Measurements from ENCODE around the gene SLC35D2.
"Not testable (repeated sequence)": the region's sequence is repeated elsewhere in the genome, so short reads cannot be mapped to it uniquely, and the experiment has no call there.

The SLC35D2 gene

DNA sequence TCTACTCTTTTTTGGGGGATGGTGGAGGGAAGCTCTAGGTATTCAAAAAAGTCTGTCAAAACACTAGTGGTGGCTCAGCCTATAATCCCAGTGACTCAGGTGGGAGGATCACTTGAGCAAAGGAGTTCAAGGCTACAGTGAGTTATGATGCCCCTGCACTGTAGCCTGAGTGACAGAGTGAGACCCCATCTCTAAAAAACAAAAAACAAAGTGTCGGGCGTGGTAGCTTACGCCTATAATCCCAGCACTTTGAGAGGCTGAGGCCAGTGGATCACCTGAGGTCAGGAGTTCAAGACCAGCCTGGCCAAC lies 15.8 kb upstream of the SLC35D2 start:
- no peak for DNase-seq

DNA sequence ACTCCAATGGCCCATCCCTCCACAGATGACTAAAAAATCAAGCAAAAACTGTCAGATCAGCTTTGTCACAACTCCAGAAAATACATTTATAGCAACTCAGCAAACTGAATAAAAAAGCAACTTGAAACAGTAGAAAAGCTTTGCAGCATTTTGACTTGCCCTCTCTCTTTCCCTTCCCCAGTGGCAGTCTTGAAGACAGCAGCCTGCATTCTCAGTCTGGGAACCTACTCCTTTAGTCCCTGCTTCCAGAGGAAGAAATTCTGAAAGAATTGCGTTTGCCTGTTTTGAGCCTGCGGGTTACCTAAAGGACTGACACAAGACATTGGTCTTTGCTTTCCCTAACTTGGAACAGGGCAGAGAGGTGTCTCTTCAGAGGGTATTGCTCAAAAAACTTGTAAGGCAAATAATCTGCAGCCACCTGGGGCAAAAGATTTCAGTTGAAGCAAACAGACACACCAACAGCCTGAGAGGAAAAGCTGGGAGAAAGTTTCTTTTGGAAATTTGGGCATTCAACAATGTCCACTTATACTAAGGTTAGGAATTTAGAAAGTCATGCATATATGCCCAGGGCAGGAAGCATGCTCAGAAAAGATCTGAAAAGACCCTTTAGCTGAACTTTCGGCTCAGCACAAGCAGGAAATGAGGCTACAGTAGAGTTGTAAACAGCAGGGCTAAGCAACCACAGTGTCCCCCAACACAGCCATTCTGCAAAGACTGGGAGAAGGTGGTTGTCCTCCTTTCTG lies 15.2 kb upstream of the SLC35D2 start:
- no peak for DNase-seq

DNA sequence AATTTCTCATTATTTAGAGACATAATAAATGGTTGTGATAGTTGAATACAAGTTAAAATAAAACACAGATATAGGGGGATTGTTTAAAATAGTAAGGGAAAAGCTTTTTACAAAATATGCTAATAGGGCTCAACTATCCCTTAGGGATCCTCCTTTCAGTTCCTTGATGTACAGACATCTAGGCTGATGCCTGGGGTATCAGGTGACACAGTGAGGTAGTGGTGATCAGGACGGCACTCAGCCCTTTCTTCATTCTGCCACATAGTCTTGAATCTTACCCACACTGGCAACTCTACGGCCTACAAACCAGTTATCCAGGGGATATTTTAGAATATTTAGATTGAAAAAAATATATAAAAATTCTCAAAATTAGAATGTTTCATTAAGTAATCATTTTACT lies 12.5 kb upstream of the SLC35D2 start:
- no peak for DNase-seq

DNA sequence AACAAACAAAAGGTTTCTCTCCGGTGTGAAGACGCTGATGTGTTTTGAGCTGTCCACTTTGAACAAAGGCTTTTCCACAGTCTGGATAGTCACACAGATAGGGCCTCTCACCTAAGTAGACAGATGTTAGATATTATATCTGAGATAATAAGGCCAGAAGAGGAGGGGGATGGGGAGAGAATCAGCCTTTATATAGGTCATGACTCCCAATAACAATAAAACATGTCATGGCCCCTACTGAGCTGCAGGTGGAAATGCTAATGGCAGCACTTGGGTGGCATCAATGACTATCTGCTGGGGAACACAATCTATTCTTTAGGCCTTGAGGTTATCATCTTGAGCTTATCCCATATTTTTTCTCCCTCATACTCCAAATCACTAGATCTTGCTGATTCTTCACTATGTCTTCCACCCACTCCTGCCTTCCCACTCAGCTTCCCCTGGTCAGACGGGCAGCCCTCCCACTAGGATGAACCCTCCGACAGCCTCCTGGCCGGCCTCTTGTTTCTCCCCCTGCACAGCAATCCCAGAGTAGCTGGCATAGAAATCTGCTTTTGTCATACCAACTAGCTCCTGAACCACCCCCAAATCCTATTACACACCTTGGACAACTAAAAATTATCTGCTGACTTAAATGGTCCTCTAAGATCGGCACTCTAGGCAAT lies 11.5 kb upstream of the SLC35D2 start:
- no peak for DNase-seq

DNA sequence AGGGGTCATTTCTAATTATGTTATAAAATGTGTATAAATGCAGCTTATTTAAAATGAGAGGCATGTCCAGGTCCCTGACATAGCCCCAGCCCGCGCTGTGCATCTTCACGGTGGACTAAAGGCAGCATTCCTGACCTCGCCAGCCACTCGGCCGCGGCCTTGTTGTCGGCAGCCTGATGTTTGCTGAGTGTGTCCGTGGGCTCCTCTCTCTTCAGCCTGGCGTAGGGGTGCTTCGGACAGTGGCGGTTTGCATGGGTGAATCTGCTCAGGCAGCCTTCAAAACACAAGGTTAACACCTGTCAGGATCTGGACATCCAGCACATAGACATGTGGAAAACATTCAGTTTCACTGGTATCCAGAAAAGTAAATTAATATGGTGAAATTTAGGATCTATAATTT lies 8.8 kb upstream of the SLC35D2 start:
- no peak for DNase-seq

DNA sequence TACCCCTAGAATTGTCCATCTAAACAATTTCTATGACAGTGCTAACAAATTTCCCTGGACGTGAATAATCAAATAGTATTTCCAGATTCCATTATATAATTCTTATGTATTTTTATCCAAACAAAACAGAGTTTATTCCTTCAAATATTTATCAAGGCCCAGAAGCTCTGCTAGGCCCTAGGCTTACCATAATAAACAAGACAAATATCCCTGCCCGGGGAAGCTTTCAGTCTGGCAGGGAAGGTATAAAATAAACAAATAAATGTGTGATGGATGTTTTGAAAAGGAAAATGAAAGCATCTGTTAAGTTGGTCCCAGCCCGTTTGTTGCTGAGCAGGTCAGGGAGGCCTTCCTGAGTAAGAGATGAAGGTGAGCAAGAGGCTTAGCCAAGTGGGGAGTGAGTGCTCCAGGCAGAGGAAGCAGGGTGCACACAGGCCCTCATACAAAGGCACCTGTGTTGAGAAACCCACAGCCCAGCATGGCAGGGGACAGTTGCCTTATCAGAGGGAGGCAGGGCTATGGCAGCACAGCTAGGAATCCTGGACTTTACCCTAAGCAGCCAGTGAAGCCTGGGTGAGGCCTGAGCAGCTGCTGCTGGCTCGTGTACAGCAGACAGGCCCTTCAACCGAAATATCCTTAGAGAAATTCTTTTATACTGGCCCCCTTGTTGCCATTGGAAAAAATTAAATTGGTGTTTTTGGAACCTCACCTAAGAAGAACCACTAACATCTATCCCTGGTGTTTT lies 7.7 kb upstream of the SLC35D2 start:
- DNase-seq: no peak

DNA sequence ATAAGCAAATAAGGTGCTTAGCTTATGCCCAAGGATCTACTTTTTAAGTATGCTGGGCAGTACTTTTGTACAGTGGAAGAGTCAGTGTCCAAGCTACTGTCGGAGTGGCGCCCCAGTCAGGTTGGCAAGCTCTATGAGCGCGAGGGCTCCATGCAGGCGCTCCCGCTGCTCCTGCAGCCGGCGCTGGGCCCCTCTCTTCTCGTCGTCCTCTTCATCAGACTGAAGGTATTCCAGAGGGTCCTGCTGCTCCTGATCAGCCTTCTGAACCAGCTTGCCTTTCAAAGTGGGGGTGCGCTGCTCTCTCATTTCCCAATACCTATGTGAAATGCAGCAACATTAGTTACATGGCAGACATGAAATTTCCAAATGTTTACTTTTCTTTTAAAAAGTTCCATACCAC lies 4.6 kb upstream of the SLC35D2 start:
- DNase-seq: no peak

DNA sequence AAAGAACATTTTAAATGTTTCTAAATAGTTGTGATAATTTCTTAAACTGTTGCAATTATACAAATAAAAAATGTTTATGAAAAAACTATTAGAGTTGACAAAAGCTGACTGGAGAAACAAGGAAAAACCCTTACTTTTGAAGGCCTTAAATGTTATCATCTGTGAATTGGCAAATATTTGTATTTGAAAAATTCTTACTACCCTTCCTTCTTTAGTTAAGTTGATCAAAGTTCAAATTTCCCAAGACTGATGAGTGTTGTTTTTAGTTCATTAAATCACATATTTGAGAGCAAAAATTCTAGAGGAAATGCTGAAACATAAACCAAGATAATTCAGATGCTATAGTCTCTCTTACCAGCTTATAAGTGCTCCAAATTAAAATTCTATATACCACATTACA lies 2.6 kb upstream of the SLC35D2 start:
- DNase-seq: no peak

DNA sequence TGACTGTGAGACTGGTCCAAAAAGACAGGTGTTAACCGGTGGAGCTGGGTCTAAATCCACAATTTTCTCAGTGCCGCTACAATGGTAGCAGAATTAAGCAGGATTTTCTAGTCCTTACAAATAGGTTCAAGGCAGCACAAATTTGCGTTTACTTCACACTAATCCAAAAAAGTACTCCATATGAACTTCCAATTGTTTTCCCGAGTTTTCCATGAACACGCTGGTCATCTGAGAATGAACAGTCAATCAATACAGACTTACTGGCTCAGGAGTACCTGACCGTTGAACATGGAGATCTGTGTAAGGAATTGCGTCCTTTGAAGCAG lies 709 bp downstream of the SLC35D2 start:
- DNase-seq: no peak

DNA sequence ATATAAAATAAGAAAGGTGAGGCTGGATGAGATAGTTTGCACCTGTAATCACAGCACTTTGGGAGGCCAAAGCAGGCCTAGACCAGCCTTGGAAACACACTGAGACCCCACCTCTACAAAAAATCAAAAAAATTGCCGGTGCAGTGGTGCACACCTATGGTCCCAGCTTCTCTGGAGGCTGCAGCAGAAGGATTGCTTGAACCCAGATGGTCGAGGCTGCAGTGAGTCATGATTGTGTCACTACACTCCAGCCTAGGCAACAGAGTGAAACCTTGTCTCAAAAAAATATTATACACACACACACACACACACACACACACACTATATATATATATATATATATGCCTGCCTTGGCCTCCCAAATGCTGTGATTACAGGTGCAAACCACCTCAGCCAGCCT lies 1.3 kb downstream of the SLC35D2 start:
- peak; percentile 12 for DNase-seq

DNA sequence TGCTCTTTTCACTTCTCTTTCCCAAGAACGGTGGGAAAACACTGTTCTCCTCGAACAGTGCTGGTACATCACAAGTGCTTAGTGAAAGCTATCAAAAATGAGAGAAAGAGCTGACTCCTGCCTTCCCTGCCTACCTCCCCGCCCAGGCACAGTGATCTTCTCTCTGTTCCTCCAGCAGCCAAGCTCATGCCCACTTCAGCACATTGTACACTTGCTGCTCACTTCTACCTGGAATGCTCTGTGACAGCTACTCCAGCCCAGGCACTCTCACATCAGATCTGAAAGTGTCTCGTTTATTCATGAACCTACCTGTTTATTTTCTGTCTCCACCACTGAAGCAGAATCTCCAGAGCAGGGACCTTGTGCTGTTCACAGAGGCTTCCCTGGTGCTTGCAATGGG lies 1.8 kb downstream of the SLC35D2 start:
- no peak for DNase-seq

DNA sequence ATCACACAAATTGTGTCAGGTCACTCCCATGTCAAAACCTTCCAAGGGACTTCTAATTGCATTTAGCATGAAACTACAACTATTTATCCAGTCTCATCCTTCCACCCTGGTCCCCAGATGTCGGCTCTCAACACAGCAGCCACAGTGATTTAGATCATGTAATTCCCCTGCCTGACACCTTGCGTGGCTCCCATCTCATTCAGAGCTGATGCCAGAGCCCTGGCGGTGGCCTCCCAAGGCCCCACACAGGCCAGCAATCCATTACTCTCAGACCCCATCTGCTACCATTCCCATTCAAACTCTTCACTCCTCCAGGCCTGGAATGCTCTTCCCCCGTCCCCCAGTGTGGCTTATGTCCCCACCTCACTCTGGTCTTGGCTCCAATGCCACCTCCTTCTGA lies 2.4 kb downstream of the SLC35D2 start:
- DNase-seq: no peak

DNA sequence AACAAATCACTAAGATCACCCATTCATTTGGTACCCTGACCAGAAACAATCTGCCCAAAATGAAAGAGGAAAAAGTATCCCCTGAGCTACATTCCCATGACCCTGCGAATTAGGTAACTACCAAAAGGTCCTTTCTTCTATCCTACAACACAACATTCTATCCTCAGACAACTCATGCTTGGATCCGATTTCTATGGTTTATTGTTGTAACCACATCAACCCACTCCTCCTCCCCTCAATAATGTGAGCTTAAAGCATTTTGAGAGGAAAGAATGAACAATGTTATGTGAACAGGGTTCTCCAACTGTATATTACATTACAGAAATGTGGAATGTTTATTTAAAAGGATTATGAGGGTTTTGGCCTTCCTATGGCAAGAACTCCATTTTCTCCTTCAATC lies 4.0 kb downstream of the SLC35D2 start:
- DNase-seq: no peak

DNA sequence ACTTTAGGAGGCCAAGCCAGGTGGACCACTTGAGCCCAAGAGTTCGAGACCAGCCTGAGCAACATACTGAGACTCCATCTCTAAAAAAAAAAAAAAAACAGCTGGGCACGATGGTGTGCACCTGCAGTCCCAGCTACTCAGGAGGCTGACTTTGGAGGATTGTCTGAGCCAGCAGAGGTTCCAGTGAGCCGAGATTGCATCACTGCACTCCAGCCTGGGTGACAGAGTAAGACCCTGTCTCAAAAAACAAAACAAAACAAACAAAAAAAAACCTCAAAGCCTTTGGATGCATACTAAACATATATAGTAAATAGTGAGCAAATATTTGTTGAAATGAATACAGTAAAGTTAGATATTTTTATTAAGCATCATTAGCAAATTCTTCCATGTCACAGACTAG lies 5.3 kb downstream of the SLC35D2 start:
- no peak for DNase-seq

DNA sequence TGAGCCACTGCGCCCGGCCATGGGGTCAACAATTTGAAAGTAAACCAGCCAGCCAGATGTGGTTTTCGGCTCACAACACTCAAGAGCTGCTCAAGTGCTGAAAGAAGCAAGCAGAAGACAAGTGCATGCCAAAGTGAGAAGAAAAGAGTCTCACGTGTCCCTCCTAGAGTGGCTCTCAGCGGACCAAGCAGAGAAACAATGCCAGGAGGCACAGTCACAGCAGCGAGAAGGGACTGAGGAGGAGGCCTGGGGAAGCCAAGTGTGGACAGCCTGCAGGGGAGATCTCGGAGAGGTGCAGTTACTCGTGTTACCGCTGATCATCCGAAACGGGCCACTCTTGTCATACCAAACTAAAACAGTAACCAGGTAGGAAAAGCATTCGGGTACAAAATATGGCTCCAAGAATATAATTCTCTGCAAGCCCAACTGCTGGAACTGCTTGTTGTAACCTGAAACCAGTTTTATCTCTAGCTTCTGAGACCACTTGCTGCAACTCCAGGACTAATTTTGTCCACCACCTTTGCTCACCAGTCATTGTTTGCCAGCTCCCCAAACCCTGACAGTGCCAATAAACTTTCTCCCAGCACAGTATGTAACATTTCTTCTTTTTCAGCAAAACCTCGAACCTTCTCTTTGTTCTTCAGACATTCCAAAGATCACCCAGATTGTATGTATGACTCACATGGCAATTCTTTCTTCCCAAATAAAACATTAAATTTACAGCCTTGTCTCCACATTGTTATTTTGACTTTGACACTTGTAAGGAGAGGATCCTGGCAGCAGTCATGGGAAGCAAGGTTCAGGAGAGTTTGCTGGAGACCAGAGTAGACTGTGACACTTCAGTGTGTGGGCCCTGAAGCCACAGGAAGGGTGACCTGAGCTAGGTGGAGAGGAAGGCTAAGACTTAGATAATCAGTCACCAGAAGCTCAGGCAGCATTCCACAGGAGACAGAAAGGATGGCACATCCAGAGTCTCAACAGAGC lies 6.3 kb downstream of the SLC35D2 start:
- DNase-seq: no peak

DNA sequence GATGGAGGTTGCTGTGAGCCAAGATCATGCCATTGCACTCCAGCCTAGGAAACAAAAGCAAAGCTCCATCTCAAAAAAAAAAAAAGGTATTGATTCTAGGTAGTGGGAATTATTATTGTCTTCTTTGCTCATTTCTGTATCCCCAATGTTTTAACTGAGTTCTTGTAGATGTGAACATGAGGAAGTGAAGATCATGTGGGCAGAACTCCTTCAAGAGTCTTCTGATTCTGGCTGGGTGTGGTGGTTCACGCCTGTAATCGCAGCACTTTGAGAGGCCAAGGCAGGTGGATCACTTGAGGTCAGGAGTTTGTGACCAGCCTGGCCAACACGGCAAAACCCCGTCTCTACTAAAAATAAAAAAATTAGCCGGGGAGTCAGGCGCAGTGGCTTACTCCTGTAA lies 8.0 kb downstream of the SLC35D2 start:
- DNase-seq: peak; percentile 37

DNA sequence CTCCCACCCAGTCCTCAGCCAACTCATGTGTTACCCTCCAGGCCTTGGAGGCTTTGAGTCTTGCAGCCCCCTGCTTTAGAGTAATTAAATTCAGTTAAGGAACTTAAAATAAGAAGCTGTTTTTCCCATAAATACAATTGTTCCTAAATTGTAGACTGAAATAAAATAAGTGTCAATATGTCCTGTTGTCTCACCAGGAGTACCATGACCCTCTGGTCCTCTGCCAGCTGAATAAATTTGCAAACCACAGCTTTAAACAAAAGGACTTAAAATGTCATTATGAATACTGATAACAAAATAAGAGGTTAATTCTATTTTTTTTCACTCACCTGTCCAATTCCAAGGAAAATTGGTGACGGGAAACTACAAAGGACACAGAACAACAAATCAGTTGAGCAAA lies 15.6 kb downstream of the SLC35D2 start:
- no peak for DNase-seq

DNA sequence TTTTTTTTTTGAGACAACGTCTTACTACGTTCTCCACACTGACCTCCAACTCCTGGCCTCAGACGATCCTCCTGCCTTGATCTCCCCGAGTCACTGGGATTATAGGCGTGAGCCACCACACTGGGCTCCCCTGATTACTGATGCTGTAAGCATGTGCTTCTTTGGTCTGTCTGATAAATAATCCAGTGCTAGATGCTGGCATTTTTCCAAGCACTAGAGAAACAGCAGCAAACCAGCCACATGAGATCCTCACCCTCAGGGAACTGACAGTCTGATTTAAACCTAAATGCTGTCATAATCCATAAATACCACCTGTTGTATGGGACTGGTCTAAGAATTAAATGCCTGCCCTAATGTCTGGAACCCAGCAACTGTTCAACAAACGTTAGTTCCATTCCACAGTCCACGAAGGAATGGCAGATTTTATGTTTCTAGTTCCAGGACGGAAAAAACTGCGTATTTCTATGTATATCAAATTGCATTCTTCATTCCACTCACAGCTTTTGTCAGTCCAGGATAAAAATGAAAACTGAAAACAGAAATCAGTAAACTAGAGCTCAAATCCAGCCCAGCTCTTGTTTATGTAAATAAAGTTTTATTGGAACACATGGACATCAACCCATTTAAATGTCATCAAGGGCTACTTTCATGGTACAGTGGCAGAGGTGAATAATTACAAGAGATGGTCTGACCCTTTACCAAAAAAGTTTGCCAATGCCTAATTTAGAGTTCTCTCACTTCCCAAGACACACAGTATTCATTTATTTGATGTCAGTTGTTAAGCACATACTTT lies 20.1 kb downstream of the SLC35D2 start:
- no peak for DNase-seq

DNA sequence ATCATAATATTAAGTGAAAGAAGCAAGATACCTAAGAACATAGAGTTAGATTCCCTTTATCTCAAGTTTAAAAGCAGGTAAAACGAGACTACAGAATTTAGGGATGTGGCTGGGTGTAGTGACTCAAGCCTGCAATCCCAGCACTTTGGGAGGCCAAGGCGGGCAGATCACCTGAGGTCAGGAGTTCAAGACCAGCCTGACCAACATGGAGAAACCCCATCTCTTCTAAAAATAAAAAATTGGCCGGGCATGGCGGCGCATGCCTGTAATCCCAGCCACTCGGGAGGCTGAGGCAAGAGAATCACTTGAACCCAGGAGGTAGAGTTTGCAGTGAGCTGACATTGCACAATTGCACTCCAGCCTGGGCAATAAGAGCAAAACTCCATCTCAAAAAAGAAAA lies 21.4 kb downstream of the SLC35D2 start:
- DNase-seq: not testable (repeated sequence)

DNA sequence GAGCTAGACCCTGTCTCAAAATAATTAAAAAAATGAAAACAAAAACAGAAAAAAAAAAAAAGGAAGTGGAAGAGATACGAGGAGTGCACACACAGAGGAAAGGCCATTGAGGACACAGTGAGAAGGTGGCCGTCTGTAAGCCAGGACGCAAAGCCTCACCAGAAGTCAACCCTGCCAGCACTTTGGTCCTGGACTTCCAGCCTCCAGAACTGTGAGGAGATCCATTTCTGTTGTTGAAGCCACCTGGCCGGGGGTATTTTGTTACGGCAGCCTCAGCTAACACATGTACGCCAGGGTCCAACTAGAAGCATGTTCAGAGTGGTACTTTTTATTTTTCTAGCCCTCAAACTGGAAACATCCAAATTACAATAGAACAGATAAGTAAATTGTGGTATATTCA lies 21.8 kb downstream of the SLC35D2 start:
- DNase-seq: peak; percentile 9

DNA sequence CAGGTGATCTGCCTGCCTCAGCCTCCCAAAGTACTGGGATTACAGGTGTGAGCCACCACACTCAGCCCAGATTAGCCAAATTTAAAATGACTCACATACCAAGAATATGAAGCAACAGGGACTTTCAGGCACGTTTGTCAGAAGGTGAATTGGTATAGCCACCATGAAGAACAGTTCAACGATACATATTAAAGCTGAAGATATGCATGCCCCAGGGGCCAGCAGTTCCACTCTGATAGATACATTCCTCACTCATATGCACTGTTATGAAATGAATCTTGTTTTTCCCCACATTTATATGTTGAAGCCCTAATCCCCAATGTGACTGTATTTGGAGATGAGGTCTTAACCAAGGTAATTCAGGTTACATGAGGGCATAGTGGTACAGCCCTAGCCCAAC lies 22.5 kb downstream of the SLC35D2 start:
- no peak for DNase-seq

DNA sequence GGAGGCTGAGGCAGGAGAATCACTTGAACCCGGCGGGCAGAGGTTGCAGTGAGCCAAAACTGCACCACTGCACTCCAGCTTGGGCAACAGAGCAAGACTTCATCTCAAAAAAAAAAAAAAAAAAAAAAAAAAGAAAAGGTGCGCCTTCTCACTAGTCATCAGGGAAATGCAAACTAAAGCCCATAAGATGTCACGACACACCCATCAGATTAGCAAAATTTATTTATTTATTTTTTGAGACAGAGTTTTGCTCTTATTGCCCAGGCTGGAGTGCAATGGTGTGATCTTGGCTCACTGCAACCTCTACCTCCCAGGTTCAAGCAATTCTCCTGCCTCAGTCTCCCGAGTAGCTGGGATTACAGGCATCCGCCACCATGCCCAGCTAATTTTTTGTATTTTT lies 23.0 kb downstream of the SLC35D2 start:
- DNase-seq: not testable (repeated sequence)
